ENCODE results near the gene COPB2.

DNA sequence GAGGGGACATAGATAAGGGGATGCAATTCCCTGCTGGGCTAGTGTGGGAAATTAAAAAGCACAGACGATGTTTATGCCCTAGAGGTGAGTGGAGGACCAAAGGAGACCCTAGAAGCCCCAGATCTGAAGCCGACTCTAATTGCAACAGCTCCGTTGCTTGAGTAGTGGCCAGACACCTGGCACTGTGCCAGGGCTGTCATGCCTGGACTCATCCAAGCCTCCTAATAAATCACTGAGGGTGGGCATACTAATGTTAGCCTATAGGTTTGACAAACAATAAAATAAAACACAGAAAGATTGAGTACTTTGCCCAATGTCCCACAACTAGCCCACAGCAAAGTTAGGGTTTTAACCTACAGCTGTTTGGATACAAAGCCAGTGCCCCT, 71.0 kb downstream of the COPB2 start:
- TF ChIP-seq, protein P1, sequence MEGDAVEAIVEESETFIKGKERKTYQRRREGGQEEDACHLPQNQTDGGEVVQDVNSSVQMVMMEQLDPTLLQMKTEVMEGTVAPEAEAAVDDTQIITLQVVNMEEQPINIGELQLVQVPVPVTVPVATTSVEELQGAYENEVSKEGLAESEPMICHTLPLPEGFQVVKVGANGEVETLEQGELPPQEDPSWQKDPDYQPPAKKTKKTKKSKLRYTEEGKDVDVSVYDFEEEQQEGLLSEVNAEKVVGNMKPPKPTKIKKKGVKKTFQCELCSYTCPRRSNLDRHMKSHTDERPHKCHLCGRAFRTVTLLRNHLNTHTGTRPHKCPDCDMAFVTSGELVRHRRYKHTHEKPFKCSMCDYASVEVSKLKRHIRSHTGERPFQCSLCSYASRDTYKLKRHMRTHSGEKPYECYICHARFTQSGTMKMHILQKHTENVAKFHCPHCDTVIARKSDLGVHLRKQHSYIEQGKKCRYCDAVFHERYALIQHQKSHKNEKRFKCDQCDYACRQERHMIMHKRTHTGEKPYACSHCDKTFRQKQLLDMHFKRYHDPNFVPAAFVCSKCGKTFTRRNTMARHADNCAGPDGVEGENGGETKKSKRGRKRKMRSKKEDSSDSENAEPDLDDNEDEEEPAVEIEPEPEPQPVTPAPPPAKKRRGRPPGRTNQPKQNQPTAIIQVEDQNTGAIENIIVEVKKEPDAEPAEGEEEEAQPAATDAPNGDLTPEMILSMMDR (IDR thresholded peaks at IDR 0.05; ENCODE audit: borderline replicate concordance, extremely low read depth, low read length, poor library complexity, severe bottlenecking): no peak
- TF ChIP-seq EZH2 (IDR thresholded peaks at IDR 0.05; ENCODE audit: borderline replicate concordance, low read depth, low read length, severe bottlenecking): no peak

All from DND-41 (cell line).